ENCODE data around the gene MACROD2. TPM values are rescaled to one million over a fixed set of nuclear protein-coding genes. Genes with fewer than 3 reads are reported as not detected.

Gene MACROD2
- total RNA-seq, 4 donors from 2014 or later, result 2.1 to 28.1 (median 12.6) TPM

GRCh38 chr20:14657266-14658005, 662.1 kb downstream of the MACROD2 start:
- no peaks in the 10 kb centered on the region for H3K36me3 ChIP-seq
- intact Hi-C loops (cut with DNase I; ENCODE audit: low total_unique reads), result no loop called here
- H3K4me1 ChIP-seq, result no peaks in the 10 kb centered on the region
- no peak for DNase-seq
- H3K27ac ChIP-seq, result peak overlapping the region in 1 of 2 donors; percentile 3
- H3K9me3 ChIP-seq, result no peaks in the 10 kb centered on the region
- no peak overlapping the region for H3K4me3 ChIP-seq
- H3K27me3 ChIP-seq, result no peaks in the 10 kb centered on the region
- TF ChIP-seq CTCF (IDR thresholded peaks at IDR 0.05) (no peak), POLR2A (IDR thresholded peaks at IDR 0.05) (no peak)

- no peak overlapping the region for H3K27ac ChIP-seq
- intact Hi-C loops (cut with DNase I; ENCODE audit: low total_unique reads), result no loop called here
- TF ChIP-seq CTCF (IDR thresholded peaks at IDR 0.05) (no peak), POLR2A (IDR thresholded peaks at IDR 0.05) (no peak)
- no peaks in the 10 kb centered on the region for H3K27me3 ChIP-seq
- H3K9me3 ChIP-seq, result no peaks in the 10 kb centered on the region
- H3K36me3 ChIP-seq, result no peaks in the 10 kb centered on the region
- no peaks in the 10 kb centered on the region for H3K4me1 ChIP-seq
- no peak overlapping the region for H3K4me3 ChIP-seq
- no peak for DNase-seq
Measured at GRCh38 chr20:14664101-14664500, 668.8 kb downstream of the MACROD2 start.

GRCh38 chr20:14666696-14667095, 671.4 kb downstream of the MACROD2 start:
- H3K4me1 ChIP-seq, result no peaks in the 10 kb centered on the region
- DNase-seq, result no peak
- no peak overlapping the region for H3K27ac ChIP-seq
- no peaks in the 10 kb centered on the region for H3K36me3 ChIP-seq
- no peak overlapping the region for H3K4me3 ChIP-seq
- TF ChIP-seq POLR2A (IDR thresholded peaks at IDR 0.05), result no peak
- TF ChIP-seq CTCF (IDR thresholded peaks at IDR 0.05), result no peak
- H3K27me3 ChIP-seq, result no peaks in the 10 kb centered on the region
- H3K9me3 ChIP-seq, result no peaks in the 10 kb centered on the region
- intact Hi-C loops (cut with DNase I; ENCODE audit: low total_unique reads), result no loop called here

- H3K4me1 ChIP-seq, result no peaks in the 10 kb centered on the region
- no peak overlapping the region for H3K27ac ChIP-seq
- no peak for DNase-seq
- H3K4me3 ChIP-seq, result no peak overlapping the region
- TF ChIP-seq CTCF (IDR thresholded peaks at IDR 0.05) (no peak), POLR2A (IDR thresholded peaks at IDR 0.05) (no peak)
- H3K36me3 ChIP-seq, result no peaks in the 10 kb centered on the region
- no peaks in the 10 kb centered on the region for H3K9me3 ChIP-seq
- intact Hi-C loops (cut with DNase I; ENCODE audit: low total_unique reads), result no loop called here
- no peaks in the 10 kb centered on the region for H3K27me3 ChIP-seq
Measured at GRCh38 chr20:14667226-14667625, 671.9 kb downstream of the MACROD2 start.

- H3K36me3 ChIP-seq, result no peaks in the 10 kb centered on the region
- H3K27me3 ChIP-seq, result no peaks in the 10 kb centered on the region
- no peak for DNase-seq
- H3K4me1 ChIP-seq, result no peaks in the 10 kb centered on the region
- H3K27ac ChIP-seq, result no peak overlapping the region
- H3K4me3 ChIP-seq, result no peak overlapping the region
- intact Hi-C loops (cut with DNase I; ENCODE audit: low total_unique reads), result no loop called here
- TF ChIP-seq CTCF (IDR thresholded peaks at IDR 0.05), result no peak
- TF ChIP-seq POLR2A (IDR thresholded peaks at IDR 0.05), result no peak
- no peaks in the 10 kb centered on the region for H3K9me3 ChIP-seq
Measured at GRCh38 chr20:14672066-14672465, 676.8 kb downstream of the MACROD2 start.

All from uterus (tissue), 4 donors.